ENCODE data around the gene TSR3.

- TF ChIP-seq YY1 (IDR thresholded peaks at IDR 0.05; ENCODE audit: low read depth) (no peak; the same call in 1 of the 2 replicates), TAF1 (IDR thresholded peaks at IDR 0.05; ENCODE audit: low read depth) (peak; percentile 48; the same call in 1 of the 2 replicates), RAD21 (IDR thresholded peaks at IDR 0.05; ENCODE audit: low read depth) (no peak), EGR1 (IDR thresholded peaks at IDR 0.05) (no peak), MAX (IDR thresholded peaks at IDR 0.05) (peak; percentile 68; the same call in 1 of the 2 replicates), EP300 (IDR thresholded peaks at IDR 0.05; ENCODE audit: borderline replicate concordance) (no peak), USF1 (IDR thresholded peaks at IDR 0.05) (no peak), CREB1 (IDR thresholded peaks at IDR 0.05; ENCODE audit: low read depth) (no peak)
- TF ChIP-seq, protein P1, sequence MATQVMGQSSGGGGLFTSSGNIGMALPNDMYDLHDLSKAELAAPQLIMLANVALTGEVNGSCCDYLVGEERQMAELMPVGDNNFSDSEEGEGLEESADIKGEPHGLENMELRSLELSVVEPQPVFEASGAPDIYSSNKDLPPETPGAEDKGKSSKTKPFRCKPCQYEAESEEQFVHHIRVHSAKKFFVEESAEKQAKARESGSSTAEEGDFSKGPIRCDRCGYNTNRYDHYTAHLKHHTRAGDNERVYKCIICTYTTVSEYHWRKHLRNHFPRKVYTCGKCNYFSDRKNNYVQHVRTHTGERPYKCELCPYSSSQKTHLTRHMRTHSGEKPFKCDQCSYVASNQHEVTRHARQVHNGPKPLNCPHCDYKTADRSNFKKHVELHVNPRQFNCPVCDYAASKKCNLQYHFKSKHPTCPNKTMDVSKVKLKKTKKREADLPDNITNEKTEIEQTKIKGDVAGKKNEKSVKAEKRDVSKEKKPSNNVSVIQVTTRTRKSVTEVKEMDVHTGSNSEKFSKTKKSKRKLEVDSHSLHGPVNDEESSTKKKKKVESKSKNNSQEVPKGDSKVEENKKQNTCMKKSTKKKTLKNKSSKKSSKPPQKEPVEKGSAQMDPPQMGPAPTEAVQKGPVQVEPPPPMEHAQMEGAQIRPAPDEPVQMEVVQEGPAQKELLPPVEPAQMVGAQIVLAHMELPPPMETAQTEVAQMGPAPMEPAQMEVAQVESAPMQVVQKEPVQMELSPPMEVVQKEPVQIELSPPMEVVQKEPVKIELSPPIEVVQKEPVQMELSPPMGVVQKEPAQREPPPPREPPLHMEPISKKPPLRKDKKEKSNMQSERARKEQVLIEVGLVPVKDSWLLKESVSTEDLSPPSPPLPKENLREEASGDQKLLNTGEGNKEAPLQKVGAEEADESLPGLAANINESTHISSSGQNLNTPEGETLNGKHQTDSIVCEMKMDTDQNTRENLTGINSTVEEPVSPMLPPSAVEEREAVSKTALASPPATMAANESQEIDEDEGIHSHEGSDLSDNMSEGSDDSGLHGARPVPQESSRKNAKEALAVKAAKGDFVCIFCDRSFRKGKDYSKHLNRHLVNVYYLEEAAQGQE (IDR thresholded peaks at IDR 0.05; ENCODE audit: low read depth) = no peak
Observed at GRCh38 chr16:1379304-1380076, 27.8 kb upstream of the TSR3 start.

All from Ishikawa (cell line).